Natural killer cell (primary cell): ENCODE measurements around the gene RALGPS1. TPM values are rescaled to one million over a fixed set of nuclear protein-coding genes. Genes with fewer than 3 reads are reported as not detected.

Source experiments
- ATAC-seq, 3 donors: fragments of 150-1000 bp in 2 of 3; fragments of 200-7000 bp in 1 of 3; cut with Tn5 transposase; 1 replicate in 1 of 3; 2 replicates in 2 of 3; pipeline ENCODE4 v1.10.0; 2021; ENCODE audit warnings: mild to moderate bottlenecking in 2 of 3, moderate library complexity in 2 of 3
- DNase-seq, 2 donors: peaks; one replicate each; pipeline versions ENCODE4 v3.0.0 to v3.0.0-alpha.2; 2013 to 2021; ENCODE audit warnings: mixed read lengths in 1 of 2
- H3K27ac ChIP-seq: one replicate; pipeline ENCODE4 v1.5.1; 2013; ENCODE audit warnings: mild to moderate bottlenecking, low read length
- H3K27me3 ChIP-seq: one replicate; pipeline ENCODE4 v1.6.1; 2013; ENCODE audit warnings: low read length; ENCODE audit not compliant: control insufficient read depth, insufficient read depth
- H3K36me3 ChIP-seq: one replicate; pipeline ENCODE4 v1.6.1; 2013; ENCODE audit warnings: low read length; ENCODE audit not compliant: control insufficient read depth, insufficient read depth
- H3K4me1 ChIP-seq: one replicate; pipeline ENCODE4 v1.6.1; 2013; ENCODE audit warnings: low read length; ENCODE audit not compliant: control insufficient read depth, insufficient read depth
- H3K4me3 ChIP-seq: one replicate; pipeline ENCODE4 v1.5.1; 2013; ENCODE audit warnings: low read length
- H3K9me3 ChIP-seq: one replicate; pipeline ENCODE4 v1.6.1; 2013; ENCODE audit warnings: low read length; ENCODE audit not compliant: control insufficient read depth, insufficient read depth
- H3K27ac Mint-ChIP-seq, 2 donors: one replicate each; pipeline ENCODE4 v1.8.0; 2022; ENCODE audit warnings: mild to moderate bottlenecking in 2 of 2, mixed read lengths in 2 of 2, moderate library complexity in 1 of 2
- H3K27me3 Mint-ChIP-seq, 2 donors: one replicate each; pipeline ENCODE4 v1.8.0; 2022; ENCODE audit warnings: low read depth in 2 of 2, mixed read lengths in 2 of 2
- H3K36me3 Mint-ChIP-seq: one replicate; pipeline ENCODE4 v1.8.0; 2022; ENCODE audit warnings: mixed read lengths
- H3K4me1 Mint-ChIP-seq, 2 donors: one replicate each; pipeline ENCODE4 v1.8.0; 2022; ENCODE audit warnings: mixed read lengths in 2 of 2
- H3K4me3 Mint-ChIP-seq: one replicate; pipeline ENCODE4 v1.8.0; 2022; ENCODE audit warnings: mild to moderate bottlenecking, moderate library complexity, mixed read lengths
- H3K9me3 Mint-ChIP-seq, 2 donors: one replicate each; pipeline ENCODE4 v1.8.0; 2022; ENCODE audit warnings: mixed read lengths in 2 of 2
- WGBS: methylation state at CpG from one replicate; pipeline ENCODE4 v1.1.7; 2013; ENCODE audit warnings: missing lambda C conversion rate; ENCODE audit not compliant: insufficient coverage; 5-methylcytosine and 5-hydroxymethylcytosine counted together
- intact Hi-C: fragments of 100-400 bp; cut with micrococcal nuclease; formaldehyde crosslinking; loops from one replicate; pipeline ENCODE4 v1.14.2; 2022
- total RNA-seq, 4 donors: library from RNA; stranded (reverse); fragments of 120-200 nt in 1 of 4; gene quantifications; one replicate each; pipeline versions ENCODE4 v1.2.3 to v1.2.4, GENCODE V29; 2013 to 2022
- TF ChIP-seq, protein P1 (sequence below): fragments of 200-600 bp; IDR thresholded peaks from one replicate; pipeline ENCODE4 v1.8.0; 2022; ENCODE audit warnings: antibody characterized with exemption

The RALGPS1 gene
- total RNA-seq, 3 donors from 2014 or later (not counting 1 experiment from before 2014, with no cell fraction given): 11.9 to 21.2 (median 13.2) TPM

- no peak for DNase-seq
- no peak overlapping the region for H3K27ac ChIP-seq
- no peaks in the 10 kb centered on the region for H3K36me3 Mint-ChIP-seq
- peaks cover 0 to 3% of the 10 kb centered on the region in 2 donors for H3K27me3 Mint-ChIP-seq
- WGBS: 54% methylated on average over 5 of the region's 5 CpGs
- no peak overlapping the region for H3K4me3 Mint-ChIP-seq
- intact Hi-C loops: no loop called here
- no peaks in the 10 kb centered on the region for H3K4me1 ChIP-seq
- H3K4me3 ChIP-seq: no peak overlapping the region
- H3K9me3 ChIP-seq: no peaks in the 10 kb centered on the region
- H3K27me3 ChIP-seq: no peaks in the 10 kb centered on the region
- TF ChIP-seq, protein P1, sequence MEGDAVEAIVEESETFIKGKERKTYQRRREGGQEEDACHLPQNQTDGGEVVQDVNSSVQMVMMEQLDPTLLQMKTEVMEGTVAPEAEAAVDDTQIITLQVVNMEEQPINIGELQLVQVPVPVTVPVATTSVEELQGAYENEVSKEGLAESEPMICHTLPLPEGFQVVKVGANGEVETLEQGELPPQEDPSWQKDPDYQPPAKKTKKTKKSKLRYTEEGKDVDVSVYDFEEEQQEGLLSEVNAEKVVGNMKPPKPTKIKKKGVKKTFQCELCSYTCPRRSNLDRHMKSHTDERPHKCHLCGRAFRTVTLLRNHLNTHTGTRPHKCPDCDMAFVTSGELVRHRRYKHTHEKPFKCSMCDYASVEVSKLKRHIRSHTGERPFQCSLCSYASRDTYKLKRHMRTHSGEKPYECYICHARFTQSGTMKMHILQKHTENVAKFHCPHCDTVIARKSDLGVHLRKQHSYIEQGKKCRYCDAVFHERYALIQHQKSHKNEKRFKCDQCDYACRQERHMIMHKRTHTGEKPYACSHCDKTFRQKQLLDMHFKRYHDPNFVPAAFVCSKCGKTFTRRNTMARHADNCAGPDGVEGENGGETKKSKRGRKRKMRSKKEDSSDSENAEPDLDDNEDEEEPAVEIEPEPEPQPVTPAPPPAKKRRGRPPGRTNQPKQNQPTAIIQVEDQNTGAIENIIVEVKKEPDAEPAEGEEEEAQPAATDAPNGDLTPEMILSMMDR: no peak
- no peaks in the 10 kb centered on the region for H3K36me3 ChIP-seq
- no peak overlapping the region for H3K27ac Mint-ChIP-seq
- peaks cover 0 to 5% of the 10 kb centered on the region in 2 donors for H3K4me1 Mint-ChIP-seq
- no peaks in the 10 kb centered on the region for H3K9me3 Mint-ChIP-seq
- ATAC-seq: no peak
Observed at GRCh38 chr9:126893079-126893478, 21.5 kb upstream of the RALGPS1 start.

DNA sequence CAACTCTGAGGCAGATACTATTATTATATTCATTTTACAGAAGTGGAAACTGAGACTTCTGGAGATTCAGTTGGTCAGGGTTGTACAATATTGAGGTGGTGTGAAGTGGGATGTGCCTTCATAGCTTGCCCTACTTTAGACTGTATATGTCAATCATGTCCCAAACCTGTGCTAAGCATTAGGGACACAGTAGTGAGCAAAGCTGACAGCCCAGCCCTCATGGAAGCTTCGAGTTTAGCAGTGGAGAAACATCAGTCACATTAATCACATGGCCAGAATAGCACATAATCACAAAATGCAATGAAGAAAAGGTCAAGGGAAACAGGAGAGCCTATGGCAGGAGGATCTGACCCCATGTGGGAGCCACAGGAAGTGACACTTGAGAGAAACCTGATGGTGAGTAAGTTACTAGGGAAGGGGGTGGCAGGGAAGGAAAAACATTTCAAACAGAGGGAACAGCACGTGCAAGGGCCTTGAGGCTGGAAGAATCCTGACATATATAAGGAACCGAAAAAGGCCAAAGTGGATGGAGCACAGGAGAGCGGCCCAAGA, 20.5 kb upstream of the RALGPS1 start:
- WGBS: 71% methylated on average over 4 of the region's 4 CpGs
- no peaks in the 10 kb centered on the region for H3K9me3 Mint-ChIP-seq

GRCh38 chr9:126902210-126902609, 12.4 kb upstream of the RALGPS1 start:
- Mint-ChIP-seq H3K9me3 (no peaks in the 10 kb centered on the region), H3K27me3 (peaks cover 0 to 2% of the 10 kb centered on the region in 2 donors), H3K4me1 (no peaks in the 10 kb centered on the region), H3K4me3 (no peak overlapping the region), H3K27ac (no peak overlapping the region), H3K36me3 (no peaks in the 10 kb centered on the region)
- TF ChIP-seq, protein P1: no peak
- 92% methylated on average over 3 of the region's 3 CpGs for WGBS
- ATAC-seq (no peak), DNase-seq (no peak)
- H3K27ac ChIP-seq: no peak overlapping the region
- H3K36me3 ChIP-seq: no peaks in the 10 kb centered on the region
- no peaks in the 10 kb centered on the region for H3K4me1 ChIP-seq
- no peaks in the 10 kb centered on the region for H3K27me3 ChIP-seq
- H3K9me3 ChIP-seq: no peaks in the 10 kb centered on the region
- no peak overlapping the region for H3K4me3 ChIP-seq
- intact Hi-C loops: no loop called here

More for the DNA sequence above, 20.5 kb upstream of the RALGPS1 start:
- DNase-seq: no peak
- Mint-ChIP-seq H3K36me3 (no peaks in the 10 kb centered on the region), H3K4me3 (no peak overlapping the region), H3K27ac (no peak overlapping the region), H3K4me1 (peaks cover 0 to 5% of the 10 kb centered on the region in 2 donors), H3K27me3 (peaks cover 0 to 3% of the 10 kb centered on the region in 2 donors)
- no peaks in the 10 kb centered on the region for H3K9me3 ChIP-seq
- H3K4me1 ChIP-seq: no peaks in the 10 kb centered on the region
- no peaks in the 10 kb centered on the region for H3K36me3 ChIP-seq
- TF ChIP-seq, protein P1: no peak
- H3K4me3 ChIP-seq: no peak overlapping the region
- intact Hi-C loops: no loop called here
- H3K27ac ChIP-seq: no peak overlapping the region
- no peaks in the 10 kb centered on the region for H3K27me3 ChIP-seq
- no peak for ATAC-seq

DNA sequence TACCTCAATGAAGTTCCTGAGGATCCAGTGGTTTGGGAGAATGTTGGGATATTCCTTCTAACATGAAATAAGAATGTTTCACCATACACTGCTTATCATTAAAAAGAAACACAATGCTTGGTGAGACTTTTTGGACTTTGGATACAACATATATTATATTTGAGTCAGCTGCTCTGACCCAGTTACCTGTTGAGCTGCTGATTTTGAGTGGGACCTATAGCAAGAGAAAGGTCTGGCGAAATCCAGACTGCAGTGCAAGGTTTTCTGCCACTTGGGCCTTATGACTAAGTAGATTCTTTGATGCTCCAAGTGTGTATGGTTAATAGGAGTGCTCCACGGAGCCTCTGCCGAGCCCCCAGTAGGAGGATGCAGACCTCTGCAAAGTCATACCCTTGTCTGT, 10.0 kb upstream of the RALGPS1 start:
- TF ChIP-seq, protein P1: no peak
- no peaks in the 10 kb centered on the region for H3K36me3 Mint-ChIP-seq

More for the DNA sequence above, 10.0 kb upstream of the RALGPS1 start:
- WGBS: 85% methylated on average over 3 of the region's 3 CpGs
- Histone ChIP-seq H3K27me3 (no peaks in the 10 kb centered on the region), H3K4me3 (no peak overlapping the region), H3K36me3 (no peaks in the 10 kb centered on the region), H3K9me3 (no peaks in the 10 kb centered on the region), H3K4me1 (no peaks in the 10 kb centered on the region), H3K27ac (no peak overlapping the region)
- H3K4me3 Mint-ChIP-seq: no peak overlapping the region
- H3K9me3 Mint-ChIP-seq: no peaks in the 10 kb centered on the region
- DNase-seq (no peak), ATAC-seq (no peak)
- intact Hi-C loops: no loop called here
- H3K27ac Mint-ChIP-seq: no peak overlapping the region
- no peaks in the 10 kb centered on the region for H3K4me1 Mint-ChIP-seq
- H3K27me3 Mint-ChIP-seq: peaks cover 0 to 11% of the 10 kb centered on the region in 2 donors
